Measurements from ENCODE around the gene ADGRG4. TPM values are rescaled to one million over a fixed set of nuclear protein-coding genes. Genes with fewer than 3 reads are reported as not detected.

Gene ADGRG4
- total RNA-seq, 1 donor from 2014 or later = not detected

DNA sequence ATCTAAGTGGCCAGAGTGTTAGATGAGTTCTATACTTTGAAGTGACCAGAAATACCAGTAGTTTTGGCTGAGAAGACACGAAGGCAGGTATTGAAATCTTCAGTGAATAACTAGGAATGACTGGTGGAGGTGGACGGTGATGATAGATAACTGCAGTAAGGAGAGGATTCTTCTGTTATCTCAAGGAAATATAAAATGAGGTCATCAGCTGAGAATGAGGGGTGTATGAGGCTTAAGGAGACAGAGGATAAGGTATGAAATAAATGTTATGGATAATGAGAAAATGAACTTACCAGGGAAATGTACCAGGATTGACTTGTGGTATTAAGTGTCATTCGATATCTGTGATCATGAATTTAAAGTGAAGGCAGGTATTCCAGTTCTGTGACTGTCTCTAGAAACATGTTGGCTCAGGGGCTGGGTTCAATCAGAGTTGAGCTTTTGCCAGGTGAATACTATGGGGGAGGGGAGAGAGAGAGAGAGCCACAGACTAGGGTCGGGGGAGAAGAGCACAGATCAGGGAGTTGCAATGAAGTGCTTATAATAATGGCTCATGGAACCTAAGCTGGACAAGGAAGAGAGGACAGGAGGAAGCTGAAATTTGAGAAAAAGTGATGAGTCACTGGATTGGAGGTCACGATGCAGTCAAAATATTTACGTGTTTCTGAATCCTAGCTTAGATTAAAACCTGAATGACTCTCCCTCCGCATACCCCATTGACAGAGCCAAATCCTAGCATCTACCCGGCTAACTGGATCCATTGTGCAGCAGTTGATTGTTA, 149.5 kb downstream of the ADGRG4 start:
- H3K27ac Mint-ChIP-seq (ENCODE audit: unreplicated experiment) = no peak overlapping the region
- H3K4me3 Mint-ChIP-seq (ENCODE audit: unreplicated experiment) = no peak overlapping the region

DNA sequence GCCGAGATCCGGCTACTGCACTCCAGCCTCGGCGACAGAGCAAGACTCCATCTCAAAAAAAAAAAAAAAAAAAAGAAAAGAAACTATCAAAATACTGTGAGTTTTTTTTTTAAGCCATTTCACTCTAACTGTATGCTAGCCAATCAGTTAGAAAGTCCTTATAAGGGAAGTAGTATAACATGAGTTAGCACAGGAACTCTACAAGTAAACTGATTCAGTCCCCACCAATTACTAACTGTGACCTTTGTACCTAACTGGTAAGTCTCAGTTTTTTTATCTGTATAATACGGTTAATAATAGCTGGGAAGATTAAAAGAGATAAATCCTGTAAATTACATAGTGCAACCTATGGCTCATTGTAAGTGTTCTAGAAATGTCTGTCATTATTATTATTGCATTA, 151.9 kb downstream of the ADGRG4 start:
- no peak for DNase-seq (ENCODE audit: low spot score)
- no peaks in the 10 kb centered on the region for H3K36me3 Mint-ChIP-seq (ENCODE audit: low read depth, unreplicated experiment)
- H3K4me3 Mint-ChIP-seq (ENCODE audit: unreplicated experiment) = no peak overlapping the region
- no peaks in the 10 kb centered on the region for H3K27me3 Mint-ChIP-seq (ENCODE audit: unreplicated experiment)
- TF ChIP-seq, protein P1, sequence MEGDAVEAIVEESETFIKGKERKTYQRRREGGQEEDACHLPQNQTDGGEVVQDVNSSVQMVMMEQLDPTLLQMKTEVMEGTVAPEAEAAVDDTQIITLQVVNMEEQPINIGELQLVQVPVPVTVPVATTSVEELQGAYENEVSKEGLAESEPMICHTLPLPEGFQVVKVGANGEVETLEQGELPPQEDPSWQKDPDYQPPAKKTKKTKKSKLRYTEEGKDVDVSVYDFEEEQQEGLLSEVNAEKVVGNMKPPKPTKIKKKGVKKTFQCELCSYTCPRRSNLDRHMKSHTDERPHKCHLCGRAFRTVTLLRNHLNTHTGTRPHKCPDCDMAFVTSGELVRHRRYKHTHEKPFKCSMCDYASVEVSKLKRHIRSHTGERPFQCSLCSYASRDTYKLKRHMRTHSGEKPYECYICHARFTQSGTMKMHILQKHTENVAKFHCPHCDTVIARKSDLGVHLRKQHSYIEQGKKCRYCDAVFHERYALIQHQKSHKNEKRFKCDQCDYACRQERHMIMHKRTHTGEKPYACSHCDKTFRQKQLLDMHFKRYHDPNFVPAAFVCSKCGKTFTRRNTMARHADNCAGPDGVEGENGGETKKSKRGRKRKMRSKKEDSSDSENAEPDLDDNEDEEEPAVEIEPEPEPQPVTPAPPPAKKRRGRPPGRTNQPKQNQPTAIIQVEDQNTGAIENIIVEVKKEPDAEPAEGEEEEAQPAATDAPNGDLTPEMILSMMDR (IDR thresholded peaks at IDR 0.05; ENCODE audit: unreplicated experiment) = no peak
- H3K4me1 Mint-ChIP-seq (ENCODE audit: unreplicated experiment) = no peaks in the 10 kb centered on the region
- no peak overlapping the region for H3K27ac Mint-ChIP-seq (ENCODE audit: unreplicated experiment)
- H3K9me3 Mint-ChIP-seq (ENCODE audit: unreplicated experiment) = no peaks in the 10 kb centered on the region

More for the DNA sequence above, 149.5 kb downstream of the ADGRG4 start:
- TF ChIP-seq, protein P1 (IDR thresholded peaks at IDR 0.05; ENCODE audit: unreplicated experiment) = no peak
- Mint-ChIP-seq H3K36me3 (ENCODE audit: low read depth, unreplicated experiment) (no peaks in the 10 kb centered on the region), H3K9me3 (ENCODE audit: unreplicated experiment) (no peaks in the 10 kb centered on the region), H3K27me3 (ENCODE audit: unreplicated experiment) (no peaks in the 10 kb centered on the region), H3K4me1 (ENCODE audit: unreplicated experiment) (no peaks in the 10 kb centered on the region)
- no peak for DNase-seq (ENCODE audit: low spot score)

DNA sequence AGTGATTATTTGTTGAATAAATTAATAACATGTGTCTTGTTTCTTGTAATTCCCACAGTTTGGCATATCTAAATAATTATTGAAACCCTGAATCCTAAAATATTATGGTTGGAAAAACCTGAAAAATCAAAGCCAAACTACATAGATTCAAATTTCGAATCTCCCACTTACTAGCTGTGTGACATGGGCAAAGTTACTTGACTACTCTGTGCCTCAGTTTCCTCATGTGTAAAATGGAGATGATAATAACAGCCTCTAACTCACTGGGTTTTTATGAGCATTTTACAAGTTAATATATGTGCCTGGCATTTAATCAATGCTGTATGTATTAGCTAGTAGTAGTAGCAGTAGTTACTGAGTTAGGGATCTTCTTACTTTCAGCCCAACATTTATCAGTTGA, 152.4 kb downstream of the ADGRG4 start:
- TF ChIP-seq, protein P1 (IDR thresholded peaks at IDR 0.05; ENCODE audit: unreplicated experiment) = no peak
- no peak overlapping the region for H3K27ac Mint-ChIP-seq (ENCODE audit: unreplicated experiment)
- no peak for DNase-seq (ENCODE audit: low spot score)
- H3K4me3 Mint-ChIP-seq (ENCODE audit: unreplicated experiment) = no peak overlapping the region
- no peaks in the 10 kb centered on the region for H3K27me3 Mint-ChIP-seq (ENCODE audit: unreplicated experiment)
- H3K4me1 Mint-ChIP-seq (ENCODE audit: unreplicated experiment) = no peaks in the 10 kb centered on the region
- no peaks in the 10 kb centered on the region for H3K36me3 Mint-ChIP-seq (ENCODE audit: low read depth, unreplicated experiment)
- no peaks in the 10 kb centered on the region for H3K9me3 Mint-ChIP-seq (ENCODE audit: unreplicated experiment)

GRCh38 chrX:136453771-136454170, 153.0 kb downstream of the ADGRG4 start:
- Mint-ChIP-seq H3K36me3 (ENCODE audit: low read depth, unreplicated experiment) (no peaks in the 10 kb centered on the region), H3K27me3 (ENCODE audit: unreplicated experiment) (no peaks in the 10 kb centered on the region), H3K4me1 (ENCODE audit: unreplicated experiment) (no peaks in the 10 kb centered on the region), H3K27ac (ENCODE audit: unreplicated experiment) (no peak overlapping the region), H3K9me3 (ENCODE audit: unreplicated experiment) (no peaks in the 10 kb centered on the region), H3K4me3 (ENCODE audit: unreplicated experiment) (no peak overlapping the region)
- no peak for DNase-seq (ENCODE audit: low spot score)
- TF ChIP-seq, protein P1 (IDR thresholded peaks at IDR 0.05; ENCODE audit: unreplicated experiment) = no peak

DNA sequence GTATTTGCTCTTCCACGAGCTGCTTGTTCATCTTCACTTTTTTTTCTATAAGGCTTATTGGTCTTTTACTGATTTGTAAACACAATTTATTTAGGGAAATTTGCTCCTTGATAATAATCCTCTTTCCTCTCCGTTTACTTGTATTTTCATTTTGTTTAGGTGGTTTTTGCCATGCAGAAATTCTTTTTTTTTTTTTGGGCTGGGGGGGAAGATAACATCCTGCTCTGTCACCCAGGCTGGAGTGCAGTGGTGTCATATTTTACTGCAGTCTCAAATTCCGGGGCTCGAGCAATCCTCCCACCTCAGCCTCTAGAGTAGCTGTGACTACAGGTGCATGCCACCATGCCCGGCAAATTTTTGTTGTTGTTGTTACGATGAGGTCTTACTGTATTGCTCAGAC, 155.4 kb downstream of the ADGRG4 start:
- no peak overlapping the region for H3K27ac Mint-ChIP-seq (ENCODE audit: unreplicated experiment)
- no peak overlapping the region for H3K4me3 Mint-ChIP-seq (ENCODE audit: unreplicated experiment)
- no peaks in the 10 kb centered on the region for H3K4me1 Mint-ChIP-seq (ENCODE audit: unreplicated experiment)
- H3K27me3 Mint-ChIP-seq (ENCODE audit: unreplicated experiment) = no peaks in the 10 kb centered on the region
- H3K36me3 Mint-ChIP-seq (ENCODE audit: low read depth, unreplicated experiment) = no peaks in the 10 kb centered on the region
- TF ChIP-seq, protein P1 (IDR thresholded peaks at IDR 0.05; ENCODE audit: unreplicated experiment) = no peak
- DNase-seq (ENCODE audit: low spot score) = no peak
- no peaks in the 10 kb centered on the region for H3K9me3 Mint-ChIP-seq (ENCODE audit: unreplicated experiment)
